Breast epithelium (tissue), 3 donors: Measurements from ENCODE around the gene CCL17.

Experiments
- CTCF ChIP-seq, 3 donors: fragments of 450-650 bp; IDR thresholded peaks; one replicate each; pipeline ENCODE4 v1.5.1; 2016 to 2017; ENCODE audit warnings: antibody characterized with exemption in 3 of 3, mild to moderate bottlenecking in 3 of 3, moderate library complexity in 3 of 3
- POLR2A ChIP-seq: fragments of 450-650 bp; IDR thresholded peaks from one replicate; pipeline ENCODE4 v1.6.1; 2016; ENCODE audit warnings: antibody characterized with exemption, mild to moderate bottlenecking, moderate library complexity
- POLR2AphosphoS5 ChIP-seq, 3 donors: sonication (generic); formaldehyde crosslinking; IDR thresholded peaks; one replicate each; pipeline ENCODE4 v1.6.1; 2017; ENCODE audit warnings: antibody characterized with exemption in 3 of 3

- no peak for TF ChIP-seq CTCF (IDR thresholded peaks at IDR 0.05)
- TF ChIP-seq POLR2A = no peak
- no peak for TF ChIP-seq POLR2AphosphoS5 (IDR thresholded peaks at IDR 0.05)
These were observed 16.8 kb upstream of the CCL17 start for GRCh38 chr16:57387598-57388354.
